Kidney (tissue), 14 donors: Measurements from ENCODE around the gene WDHD1. TPM values are rescaled to one million over a fixed set of nuclear protein-coding genes. Genes with fewer than 3 reads are reported as not detected.

Source experiments
- DNase-seq, 5 donors: peaks; one replicate each; pipeline ENCODE4 v3.0.0-alpha.2; 2013 to 2020
- FAIRE-seq: peaks from 2 replicates; lab custom pipeline; 2012; peaks lifted over from hg19 to GRCh38; lab: Jason Lieb, UNC
- H3K27ac ChIP-seq, 2 donors: one replicate each; pipeline ENCODE4 v1.7.0; 2013; ENCODE audit warnings: low read depth in 2 of 2, low read length in 2 of 2, inconsistent platforms in 1 of 2
- H3K27me3 ChIP-seq: one replicate; pipeline ENCODE4 v1.7.1; 2013; ENCODE audit warnings: low read length, inconsistent platforms; ENCODE audit not compliant: control insufficient read depth, insufficient read depth
- H3K36me3 ChIP-seq, 3 donors: one replicate each; pipeline versions ENCODE4 v1.7.0 to v1.7.1; 2013; ENCODE audit warnings: low read length in 3 of 3, control low read depth in 1 of 3, inconsistent platforms in 1 of 3; ENCODE audit not compliant: insufficient read depth in 3 of 3, control insufficient read depth in 2 of 3
- H3K4me1 ChIP-seq, 3 donors: one replicate each; pipeline versions ENCODE4 v1.7.0 to v1.7.1; 2013; ENCODE audit warnings: low read length in 3 of 3, inconsistent platforms in 1 of 3, low read depth in 1 of 3; ENCODE audit not compliant: control insufficient read depth in 2 of 3, insufficient read depth in 2 of 3
- H3K4me3 ChIP-seq, 3 donors: one replicate each; pipeline versions ENCODE4 v1.7.0 to v1.8.1; 2013; ENCODE audit warnings: low read length in 3 of 3, control low read depth in 1 of 3, inconsistent platforms in 1 of 3
- H3K9ac ChIP-seq, 3 donors: one replicate each; pipeline versions ENCODE4 v1.7.0 to v1.7.1; 2013; ENCODE audit warnings: low read length in 3 of 3, control low read depth in 1 of 3, inconsistent platforms in 1 of 3
- H3K9me3 ChIP-seq, 3 donors: one replicate each; pipeline versions ENCODE4 v1.7.0 to v1.7.1; 2013; ENCODE audit warnings: low read length in 3 of 3, control low read depth in 1 of 3, inconsistent platforms in 1 of 3; ENCODE audit not compliant: control insufficient read depth in 2 of 3, insufficient read depth in 1 of 3
- CTCF ChIP-seq: IDR thresholded peaks from 3 replicates; pipeline ENCODE4 v1.5.1; 2012; ENCODE audit warnings: mild to moderate bottlenecking, moderate library complexity, borderline replicate concordance; ENCODE audit not compliant: insufficient read depth; ENCODE audit errors: extremely low read depth
- intact Hi-C: fragments of 100-400 bp; cut with DNase I; formaldehyde crosslinking; loops from one replicate; pipeline ENCODE4 v1.11.1; 2022
- polyA plus RNA-seq: library from polyadenylated mRNA; stranded (reverse); fragments of 350-450 nt; fragmentation: Illumina TruSeq; extraction: RNeasy Lipid Tissue Mini Kit (QIAGEN cat#74804); gene quantifications from one replicate; pipeline ENCODE4 v1.2.3, GENCODE V29; 2014; ENCODE audit warnings: low read depth, low replicate concordance; ENCODE audit not compliant: insufficient read depth
- total RNA-seq: library from RNA; stranded (reverse); fragmentation: NEBNext Ultra II Directional; extraction: Animal tissue kit (Norgen Biotek cat#: 25700); gene quantifications from one replicate; pipeline ENCODE4 v1.2.1, GENCODE V29; 2021
- donor health status: control.
- donor health status: control.
- donor health status: control.
- donor health status: control.
- donor health status: control.
- donor health status: DM: yes; HTN: yes; CAD: no.
- donor health status: Normal renal cell carcinoma (clear cell type).

WDHD1 gene
- total and polyA plus RNA-seq, 2 donors from 2014 or later, result 1.8 to 3.3 TPM

- Histone ChIP-seq H3K9me3 (no peaks in the 10 kb centered on the region), H3K9ac (no peak overlapping the region), H3K36me3 (no peaks in the 10 kb centered on the region), H3K4me1 (no peaks in the 10 kb centered on the region), H3K27ac (no peak overlapping the region), H3K4me3 (no peak overlapping the region), H3K27me3 (no peaks in the 10 kb centered on the region)
- no peak for FAIRE-seq
- no peak for TF ChIP-seq CTCF
- intact Hi-C loops, result no loop called here
- DNase-seq, result no peak
These were observed 137.0 kb downstream of the WDHD1 start for GRCh38 chr14:54889919-54890318.

Other genes with a start within 250 kb of the WDHD1 start
- gene GCH1, start 124.3 kb downstream of the WDHD1 start, total RNA-seq, result 9.2 TPM
- gene GCH1, start 124.3 kb downstream of the WDHD1 start, polyA plus RNA-seq, result 12.3 TPM
- 30.5 TPM for gene SOCS4, start 137 bp upstream of the WDHD1 start, total RNA-seq
- 6.0 TPM for gene SOCS4, start 137 bp upstream of the WDHD1 start, polyA plus RNA-seq
- gene MAPK1IP1L, start 24.5 kb upstream of the WDHD1 start, total RNA-seq, result 101 TPM
- gene MAPK1IP1L, start 24.5 kb upstream of the WDHD1 start, polyA plus RNA-seq, result 43.3 TPM
- 235 TPM for gene LGALS3, start 102.2 kb upstream of the WDHD1 start, total RNA-seq
- 241 TPM for gene LGALS3, start 102.2 kb upstream of the WDHD1 start, polyA plus RNA-seq
- 0.60 TPM for gene DLGAP5, start 164.5 kb upstream of the WDHD1 start, total RNA-seq
- not detected for gene DLGAP5, start 164.5 kb upstream of the WDHD1 start, polyA plus RNA-seq
- gene FBXO34, start 244.3 kb upstream of the WDHD1 start, total RNA-seq, result 38.5 TPM
- gene FBXO34, start 244.3 kb upstream of the WDHD1 start, polyA plus RNA-seq, result 12.8 TPM